Left renal cortex interstitium (tissue), 4 donors: ENCODE data around the gene NEURL2. TPM values are rescaled to one million over a fixed set of nuclear protein-coding genes. Genes with fewer than 3 reads are reported as not detected.
"Not testable (repeated sequence)": the region's sequence is repeated elsewhere in the genome, so short reads cannot be mapped to it uniquely, and the experiment has no call there.

Source experiments
- DNase-seq, 4 donors: peaks; one replicate each; pipeline ENCODE4 v3.0.0-alpha.2; 2013; ENCODE audit warnings: low read depth in 4 of 4, low spot score in 2 of 4, missing footprints in 1 of 4
- polyA plus RNA-seq, 4 donors: library from polyadenylated mRNA; unstranded; fragments of 120-200 nt; gene quantifications; one replicate each; pipeline ENCODE4 v1.2.1, GENCODE V29; 2013; ENCODE audit not compliant: insufficient read length in 4 of 4

Gene NEURL2
- polyA plus RNA-seq, 4 donors: 4.2 to 11.2 (median 9.3) TPM

DNA sequence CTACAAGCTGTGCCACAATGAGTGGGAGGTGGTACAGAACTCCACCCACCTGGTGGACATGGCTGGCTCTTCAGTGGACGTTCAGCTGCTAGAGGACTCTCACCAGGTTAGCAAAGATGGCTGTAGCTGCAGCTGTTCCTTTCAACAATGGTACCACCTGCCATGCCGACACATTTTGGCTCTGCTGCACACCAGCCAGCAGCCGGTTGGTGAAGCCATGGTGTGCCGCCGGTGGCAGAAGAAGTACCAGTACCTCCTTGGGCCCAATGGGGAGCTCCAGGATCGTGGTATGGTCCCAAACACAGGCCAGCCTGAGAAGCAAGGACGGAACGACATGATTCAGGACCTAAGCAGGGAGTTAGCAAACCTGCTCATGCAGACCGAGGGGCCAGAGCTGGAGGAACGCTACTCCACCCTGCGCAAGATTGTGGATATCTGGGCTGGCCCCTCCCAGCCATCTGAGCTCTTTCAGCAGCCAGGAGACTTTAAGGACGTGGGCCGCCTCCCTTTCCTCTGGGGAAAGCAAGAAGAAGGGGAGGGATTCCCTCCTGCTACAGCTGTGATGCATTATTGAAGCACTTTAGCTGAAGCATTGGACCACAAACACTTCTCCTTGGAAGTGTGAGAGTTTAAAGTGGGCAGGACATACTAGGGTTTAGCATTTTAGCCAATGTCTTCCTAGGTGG is 12.8 kb downstream of the NEURL2 start:
- DNase-seq: no peak

DNA sequence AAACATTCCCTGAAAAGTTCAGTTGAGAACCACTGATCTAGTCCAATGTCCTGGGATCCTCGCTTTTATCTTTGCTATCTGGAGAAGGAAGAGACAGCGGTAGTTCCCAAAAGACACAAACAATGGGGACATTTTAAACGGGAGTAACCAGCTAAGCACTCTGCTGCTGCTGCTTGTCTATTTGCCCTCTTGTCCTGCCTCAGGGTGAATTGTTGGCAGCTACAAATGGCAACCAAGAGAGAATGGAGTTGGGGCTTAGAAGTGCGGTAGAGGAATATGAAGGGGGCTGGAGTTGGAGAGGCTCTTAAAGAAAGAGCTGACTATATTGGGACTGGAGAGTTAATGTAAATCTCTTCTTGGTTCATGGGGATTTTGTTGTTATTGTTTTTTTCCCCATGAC is 16.4 kb downstream of the NEURL2 start:
- DNase-seq: no peak

DNA sequence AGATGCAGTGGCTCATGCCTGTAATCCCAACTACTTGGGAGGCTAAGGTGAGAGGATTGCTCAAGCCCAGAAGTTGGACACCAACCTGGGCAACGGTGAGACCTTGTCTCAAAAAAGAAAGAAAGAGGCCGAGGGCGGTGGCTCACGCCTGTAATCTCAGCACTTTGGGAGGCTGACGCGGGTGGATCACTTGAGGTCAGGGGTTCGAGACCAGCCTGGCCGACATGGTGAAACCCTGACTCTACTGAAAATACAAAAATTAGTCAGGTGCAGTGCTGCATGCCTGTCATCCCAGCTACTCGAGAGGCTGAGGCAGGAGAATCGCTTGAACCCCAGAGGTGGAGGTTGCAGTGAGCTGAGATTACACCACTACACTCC is 16.9 kb downstream of the NEURL2 start:
- DNase-seq: not testable (repeated sequence)

DNA sequence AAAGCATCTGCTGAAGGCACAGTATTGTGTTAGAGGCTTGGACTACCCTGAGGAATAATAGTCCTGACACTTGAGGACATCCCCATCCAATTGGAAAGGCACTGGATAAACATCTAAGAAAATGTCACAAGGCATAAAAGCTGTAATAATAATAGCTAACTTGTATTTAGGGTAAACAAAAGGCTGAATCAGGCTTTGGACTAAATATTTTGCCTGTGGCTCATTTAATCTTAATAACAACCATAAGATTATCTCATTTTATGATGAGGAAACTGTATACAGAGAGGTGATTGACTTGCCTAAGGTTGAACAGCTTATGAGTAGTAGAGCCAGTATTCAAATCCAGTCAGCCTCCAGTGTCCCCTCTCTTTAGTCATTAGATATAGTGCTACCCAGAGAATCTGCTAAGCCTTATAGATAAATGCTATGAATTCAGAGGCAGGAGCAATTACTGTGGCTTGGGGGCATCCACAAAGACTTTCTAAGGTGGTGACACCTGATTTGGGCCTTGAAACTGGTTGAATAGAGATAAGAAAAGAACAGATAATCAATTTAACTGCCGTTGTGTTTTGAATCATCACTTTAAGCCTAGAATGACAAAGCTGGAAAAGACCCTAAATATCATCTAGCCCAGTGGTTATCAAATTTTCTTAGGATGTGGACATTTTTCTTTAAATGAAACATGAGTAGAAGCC is 17.5 kb downstream of the NEURL2 start:
- DNase-seq: no peak

DNA sequence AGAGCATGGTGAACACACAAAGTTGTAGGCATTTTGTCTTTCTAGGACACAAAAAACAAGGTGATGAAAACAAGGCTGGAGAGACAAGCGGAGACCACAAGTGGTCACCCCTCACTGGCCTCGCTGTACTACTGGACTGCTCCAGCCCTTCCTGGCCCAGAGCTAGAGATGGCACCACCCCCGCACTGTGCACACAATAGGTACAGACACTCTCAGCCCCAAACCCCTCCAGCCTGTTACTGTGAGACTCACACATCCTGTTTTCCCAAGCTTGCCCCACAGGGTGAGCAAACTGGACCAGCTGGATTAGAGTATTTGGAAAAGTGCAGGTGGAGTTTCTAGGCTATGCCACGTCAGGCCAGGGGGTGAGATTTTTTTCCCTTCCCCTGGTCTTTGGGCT is 18.4 kb downstream of the NEURL2 start:
- no peak for DNase-seq

DNA sequence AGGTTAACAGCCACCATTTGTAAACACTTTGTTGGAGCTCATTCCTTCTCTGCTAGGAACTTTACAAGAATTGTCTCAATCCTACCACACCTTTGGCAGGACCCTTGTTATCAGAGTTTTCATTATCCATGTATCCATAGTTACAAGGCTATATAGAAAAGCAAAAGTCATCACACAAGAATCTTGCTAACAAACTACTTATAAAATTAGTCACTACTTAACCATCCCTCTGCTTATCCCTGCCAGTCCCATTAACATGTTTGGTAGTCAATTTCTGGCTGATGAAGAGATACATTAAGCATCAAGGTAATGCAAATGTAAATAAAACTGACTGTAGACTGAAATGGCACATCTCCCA is 23.2 kb downstream of the NEURL2 start:
- DNase-seq: no peak

DNA sequence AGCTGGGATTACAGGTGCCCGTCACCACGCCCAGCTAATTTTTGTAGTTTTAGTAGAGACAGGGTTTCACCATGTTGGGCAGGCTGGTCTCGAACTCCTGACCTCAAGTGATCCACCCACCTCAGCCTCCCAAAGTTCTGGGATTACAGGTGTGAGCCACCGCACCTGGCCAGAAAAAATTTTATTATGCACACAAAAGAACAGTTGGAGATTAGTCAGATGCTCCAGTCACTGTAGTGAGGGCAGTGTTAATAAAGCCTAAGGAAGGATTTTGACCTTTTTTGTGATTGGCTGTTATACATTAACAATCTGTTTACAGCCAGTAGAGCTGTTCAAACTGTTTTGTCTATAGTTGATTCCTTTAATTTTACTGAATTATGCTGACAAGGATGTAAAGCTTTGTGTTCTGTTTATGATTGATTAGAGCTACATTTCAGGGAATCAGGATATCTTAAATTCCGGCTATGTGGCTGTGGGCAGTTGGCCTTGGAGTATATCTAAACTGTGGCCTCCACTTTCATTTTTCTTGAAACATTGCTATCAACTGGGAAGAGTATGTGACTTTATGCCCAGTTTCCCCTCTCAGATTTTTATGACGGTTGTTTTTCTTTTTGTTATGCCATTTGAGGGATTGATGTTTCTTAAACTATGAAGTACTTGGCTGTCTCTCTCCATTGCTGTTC is 23.7 kb downstream of the NEURL2 start:
- no peak for DNase-seq

DNA sequence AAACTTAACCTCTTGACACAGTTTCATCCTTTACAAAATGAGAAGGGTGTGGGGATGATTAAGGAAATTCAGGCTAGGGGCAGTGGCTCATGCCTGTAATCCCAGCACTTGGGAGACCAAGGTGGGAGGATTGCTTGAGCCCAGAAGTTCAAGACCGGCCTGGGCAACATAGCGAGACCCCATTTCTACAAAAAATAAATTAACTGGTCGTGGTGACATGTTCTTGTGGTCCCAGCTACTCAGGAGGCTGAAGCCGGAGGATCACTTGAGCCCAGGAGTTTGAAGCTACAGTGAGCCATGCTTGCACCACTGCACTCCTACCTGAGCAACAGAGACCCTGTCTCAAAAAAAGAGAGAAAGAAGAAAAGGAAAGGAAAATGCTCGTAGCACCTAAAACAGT is 24.6 kb downstream of the NEURL2 start:
- DNase-seq: no peak

DNA sequence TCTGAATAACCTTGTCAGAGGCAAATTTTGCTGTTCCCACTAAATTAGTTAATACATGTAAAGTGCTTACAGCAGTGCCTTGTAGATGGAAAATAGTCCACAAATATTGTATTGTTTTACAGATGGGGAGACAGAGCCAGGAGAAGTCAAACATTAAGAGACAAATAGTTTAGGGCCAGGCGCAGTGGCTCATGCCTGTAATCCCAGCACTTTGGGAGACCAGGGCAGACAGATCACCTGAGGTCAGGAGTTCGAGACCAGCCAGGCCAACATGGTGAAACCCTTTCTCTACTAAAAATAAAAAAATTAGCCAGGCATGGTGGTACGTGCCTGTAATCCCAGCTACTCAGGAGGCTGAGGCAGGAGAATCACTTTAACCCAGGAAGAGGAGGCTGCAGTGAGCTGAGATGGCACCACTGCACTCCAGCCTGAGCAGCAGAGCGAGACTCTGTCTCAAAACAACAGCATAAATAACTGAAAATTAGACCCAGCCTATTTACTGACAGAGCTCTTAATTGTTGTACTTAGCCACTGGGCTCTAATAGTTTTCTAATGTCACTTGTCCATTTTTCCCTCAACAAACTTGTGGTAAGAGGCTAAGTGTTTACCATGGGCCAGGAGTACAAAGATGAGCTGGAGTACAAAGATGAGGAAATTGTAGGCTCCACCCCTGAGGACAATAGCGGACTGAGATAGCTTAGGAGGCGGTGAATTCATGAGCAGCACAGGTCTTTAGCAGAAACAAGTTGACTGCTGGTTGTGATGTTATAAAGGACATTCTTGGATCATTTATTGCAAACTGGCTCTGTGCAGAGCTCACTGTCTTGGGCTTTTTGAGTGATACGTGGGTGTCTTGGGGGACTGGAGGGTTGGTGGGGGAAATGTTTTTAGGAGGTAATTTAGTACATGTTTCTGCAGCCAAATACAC is 27.2 kb downstream of the NEURL2 start:
- DNase-seq: no peak

DNA sequence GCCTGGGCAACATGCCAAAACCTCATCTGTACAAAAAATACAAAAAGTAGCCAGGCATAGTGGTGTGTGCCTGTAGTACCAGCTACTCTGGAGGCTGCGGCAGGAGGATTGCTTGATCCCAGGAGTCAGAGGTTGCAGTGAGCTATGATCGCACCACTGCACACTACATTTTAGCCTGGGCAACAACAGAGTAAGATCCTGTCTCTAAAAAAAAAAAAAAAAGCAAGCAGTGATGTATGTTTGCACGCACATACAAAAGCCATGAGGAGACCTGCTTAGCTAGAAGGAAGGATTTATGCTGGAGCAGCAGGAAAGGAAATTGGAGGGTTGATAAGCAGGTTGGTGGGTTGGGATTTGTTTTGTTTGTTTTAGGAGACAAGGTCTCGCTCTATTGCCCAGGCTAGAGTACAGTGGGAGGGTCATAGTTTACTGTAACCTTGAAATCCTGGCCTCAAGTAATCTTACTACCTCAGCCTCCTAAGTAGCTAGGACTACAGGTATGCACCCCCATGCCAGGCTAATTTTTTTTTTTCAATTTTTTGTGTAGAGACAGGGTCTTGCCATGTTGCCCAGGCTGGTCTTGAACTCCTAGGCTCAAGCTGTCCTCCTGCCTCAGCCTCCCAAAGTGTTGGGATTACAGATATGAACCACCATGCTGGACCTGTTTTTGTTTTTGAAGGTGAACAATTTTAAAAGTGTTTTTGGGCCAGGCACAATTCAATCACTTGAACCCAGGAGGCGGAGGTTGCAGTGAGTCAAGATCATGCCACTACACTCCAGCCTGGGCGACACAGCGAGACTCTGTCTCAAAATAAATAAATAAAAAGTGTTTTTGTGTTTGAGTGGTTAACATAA is 29.6 kb downstream of the NEURL2 start:
- DNase-seq: no peak

DNA sequence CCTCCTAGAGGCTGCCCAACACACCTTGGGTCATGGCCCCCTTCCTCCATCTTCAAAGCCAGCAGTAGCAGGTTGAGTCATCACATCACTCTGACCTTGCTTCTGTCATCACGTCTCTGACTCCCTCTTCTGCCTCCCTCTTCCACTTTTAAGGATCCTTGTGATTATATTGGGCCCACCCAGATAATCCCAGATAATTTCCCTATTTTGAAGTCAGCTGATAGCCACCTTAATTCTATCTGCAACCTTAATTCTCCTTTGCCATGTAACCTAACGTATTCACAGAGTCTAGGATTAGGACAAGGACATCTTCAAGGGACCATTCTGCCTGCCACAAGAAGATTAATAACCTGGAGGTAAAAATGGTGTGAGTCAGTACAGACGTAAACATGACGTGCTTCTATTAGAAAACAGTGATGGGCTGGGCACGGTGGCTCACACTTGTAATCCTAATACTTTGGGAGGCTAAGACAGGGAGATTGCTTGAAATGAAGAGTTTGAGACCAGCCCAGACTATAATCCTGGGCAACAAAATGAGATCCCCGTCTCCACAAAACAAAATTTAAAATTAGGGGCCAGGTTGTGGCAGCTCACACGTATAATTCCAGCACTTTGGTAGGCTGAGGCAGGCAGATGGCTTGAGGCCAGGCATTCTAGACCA is 30.3 kb downstream of the NEURL2 start:
- DNase-seq: no peak

DNA sequence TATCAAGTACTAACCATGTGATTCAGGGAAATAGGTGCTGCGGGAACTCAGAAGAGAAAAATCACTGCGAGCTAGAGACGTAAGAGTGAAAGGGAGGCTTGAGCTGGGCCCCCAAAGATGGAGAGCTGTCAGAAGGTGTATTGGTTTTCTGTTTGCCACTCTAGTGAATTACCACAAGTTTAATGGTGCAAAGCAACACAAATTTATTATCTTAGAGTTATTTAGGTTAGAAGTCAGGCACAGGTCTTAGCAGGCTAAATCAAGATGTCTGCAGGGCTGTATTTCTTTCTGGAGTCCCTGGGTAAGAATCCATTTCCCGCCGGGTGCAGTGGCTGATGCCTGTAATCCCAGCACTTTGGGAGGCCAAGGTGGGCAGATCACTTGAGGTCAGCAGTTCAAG is 31.1 kb downstream of the NEURL2 start:
- peak in 1 of 4 donors; percentile 24 for DNase-seq

DNA sequence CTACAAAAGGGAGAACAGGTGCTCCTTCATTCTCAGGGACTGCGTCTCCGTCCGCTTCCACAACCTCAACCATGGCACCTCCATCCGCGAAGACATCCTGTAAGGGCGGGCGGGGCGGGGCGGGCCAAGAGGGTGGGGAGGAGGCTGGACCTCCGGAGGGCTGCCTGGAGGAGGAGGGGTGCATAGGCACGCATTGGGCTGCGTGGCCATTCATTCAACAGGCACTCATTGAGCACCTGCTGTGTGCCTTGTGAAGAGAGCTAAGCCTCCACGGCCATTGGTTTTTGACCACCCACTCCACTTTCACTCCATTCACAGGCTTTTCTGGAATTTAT is 33.2 kb downstream of the NEURL2 start:
- DNase-seq: no peak

DNA sequence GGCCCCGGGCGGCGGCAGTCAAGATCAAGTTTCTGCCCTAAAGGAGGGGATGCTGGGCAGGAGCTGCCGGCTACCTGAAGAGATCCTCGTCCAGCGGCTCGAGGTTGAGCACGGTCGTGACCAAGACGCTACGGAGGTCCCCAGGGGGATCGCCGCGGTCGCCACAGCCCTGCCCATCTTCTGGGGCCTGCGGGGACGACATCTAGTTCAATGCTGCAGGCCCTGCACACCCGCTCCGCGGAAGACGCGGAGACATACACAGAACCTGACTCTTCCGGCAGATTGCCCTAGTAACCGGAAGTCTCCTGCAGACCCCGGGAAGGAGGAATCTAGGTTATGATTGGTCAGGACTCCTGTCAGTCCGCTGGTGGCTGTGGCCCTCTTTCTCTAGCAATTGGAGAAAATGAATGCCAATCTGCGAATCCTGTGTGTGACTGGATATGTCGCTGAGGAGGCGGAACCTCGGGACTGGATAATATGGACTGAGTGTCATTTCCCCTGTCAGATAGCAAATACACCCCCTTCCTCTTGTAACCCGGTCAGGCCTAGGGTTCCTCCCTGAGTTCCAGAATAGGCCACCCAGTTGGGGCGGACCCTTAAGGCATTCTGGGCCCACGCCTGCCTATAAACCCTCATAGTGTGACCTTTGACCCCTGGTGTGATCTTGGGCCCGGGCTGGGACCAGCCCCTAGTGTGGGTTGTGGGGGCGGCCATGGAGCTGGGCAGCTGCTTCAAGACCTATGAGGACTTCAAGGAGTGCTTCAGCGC is 33.7 kb downstream of the NEURL2 start, which contains the start of the genes ACOT8 and ZSWIM3:
Gene ACOT8 (minus strand): TSS at position 279 of the 768 bp plus-strand sequence. CDS start 77 bp downstream, at position 202.
Gene ZSWIM3 (plus strand): TSS at position 501 of the 768 bp plus-strand sequence. CDS start 212 bp downstream, at position 713.
- peak; percentile 99 to 100 (median 100) for DNase-seq

DNA sequence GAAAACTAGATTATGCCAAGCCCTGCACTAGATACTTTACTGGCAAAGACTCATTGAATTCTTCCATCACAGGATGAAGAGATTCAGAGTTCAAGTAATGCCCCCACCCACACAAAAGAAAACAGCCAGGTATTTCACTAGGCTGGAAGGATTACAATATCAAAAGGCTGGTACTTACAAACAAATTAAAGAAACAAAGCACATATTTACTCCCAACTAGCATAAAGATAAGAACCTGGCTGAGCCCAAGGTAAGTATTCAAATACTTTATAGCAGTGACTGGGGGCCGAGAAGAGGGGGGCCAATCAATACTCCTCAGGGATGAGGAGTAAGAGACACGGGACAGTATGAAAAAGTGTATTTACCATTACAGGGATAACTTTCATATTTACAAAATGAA is 37.5 kb downstream of the NEURL2 start:
- no peak for DNase-seq

DNA sequence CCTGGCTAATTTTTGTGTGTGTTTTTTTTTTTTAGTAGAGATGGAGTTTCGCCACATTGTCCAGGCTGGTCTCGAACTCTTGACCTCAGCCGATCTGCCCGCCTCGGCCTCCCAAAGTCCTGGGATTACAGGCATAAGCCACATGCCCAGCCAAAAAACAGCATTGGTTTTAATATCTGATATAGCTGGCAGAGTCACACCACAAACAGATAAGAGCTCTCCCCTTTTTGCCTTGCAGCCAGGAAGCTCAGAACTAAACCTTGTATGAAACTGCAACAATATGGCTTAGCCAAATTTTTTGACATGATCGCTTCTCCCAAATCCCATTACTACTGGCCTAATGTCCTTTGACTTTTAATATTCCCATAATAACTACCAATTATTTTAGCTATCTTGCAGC is 38.7 kb downstream of the NEURL2 start:
- no peak for DNase-seq

DNA sequence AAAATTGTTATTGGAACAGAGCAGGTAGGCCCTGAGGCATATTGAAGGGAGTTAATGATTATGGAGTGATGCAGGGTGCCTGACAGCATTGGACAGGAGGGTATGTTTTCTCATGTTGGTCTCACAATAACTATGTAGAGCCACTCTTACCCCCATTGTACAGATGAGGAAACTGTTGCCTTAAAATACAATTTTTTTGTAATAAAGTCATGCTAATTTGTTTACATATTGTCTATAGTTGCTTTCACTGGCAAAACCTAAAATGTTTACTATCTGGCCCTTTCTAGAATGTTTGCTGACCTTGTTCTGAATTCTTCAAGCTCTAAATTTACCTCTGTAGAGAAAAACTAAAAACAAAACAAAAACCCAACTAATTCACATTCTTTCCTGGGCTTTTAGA is 39.5 kb downstream of the NEURL2 start:
- DNase-seq: no peak

DNA sequence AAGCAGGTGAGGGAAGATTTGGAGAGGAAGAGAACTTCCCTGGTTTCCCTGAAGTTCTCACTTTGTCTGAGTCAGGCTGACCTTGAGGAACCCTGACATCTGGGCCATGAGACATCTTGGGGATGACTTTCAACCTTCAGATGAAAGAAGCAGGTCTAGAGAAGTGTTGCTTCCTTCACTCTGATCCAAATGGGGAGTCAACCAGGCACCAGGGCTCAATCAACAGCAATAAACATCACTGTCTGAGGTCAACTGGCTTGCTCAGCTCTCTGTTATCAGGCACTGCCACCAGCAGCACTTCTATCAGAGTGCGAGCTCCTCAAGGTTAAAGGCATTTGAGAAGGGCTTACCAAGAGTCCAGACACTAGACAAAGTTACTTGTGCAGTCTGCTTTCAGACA is 40.1 kb downstream of the NEURL2 start:
- no peak for DNase-seq

DNA sequence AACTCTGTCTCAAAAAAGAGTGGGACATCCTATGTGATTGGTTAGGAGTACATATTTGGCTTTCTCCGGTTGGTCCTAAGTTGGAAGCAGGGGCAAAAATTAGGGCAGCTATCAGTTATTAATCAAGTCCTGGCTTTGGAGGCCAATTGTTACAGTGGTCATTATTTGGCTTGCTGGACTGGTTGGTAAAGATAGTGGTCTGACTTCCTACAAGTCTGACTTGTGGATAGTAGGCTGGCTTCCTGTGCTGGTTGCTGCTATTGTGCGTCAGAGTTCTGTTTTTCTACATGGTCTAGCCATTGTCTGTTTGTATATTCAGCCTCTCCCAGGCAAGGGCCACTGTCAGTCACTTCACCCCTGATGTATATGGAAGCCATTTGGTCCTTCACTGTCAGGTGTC is 40.8 kb downstream of the NEURL2 start:
- DNase-seq: no peak
